Breast epithelium (tissue), 4 donors: Measurements from ENCODE around the gene POLDIP3. TPM values are rescaled to one million over a fixed set of nuclear protein-coding genes. Genes with fewer than 3 reads are reported as not detected.

ENCODE experiments used
- DNase-seq, 2 donors: peaks; one replicate each; pipeline ENCODE4 v3.0.0-alpha.2; 2019; ENCODE audit warnings: low spot score in 2 of 2
- H3K27ac ChIP-seq, 2 donors: fragments of 200-600 bp; sonication (generic) in 1 of 2; one replicate each; pipeline ENCODE4 v1.5.1; 2016 to 2019; ENCODE audit warnings: mild to moderate bottlenecking in 1 of 2
- H3K27me3 ChIP-seq, 2 donors: fragments of 200-600 bp; sonication (generic) in 1 of 2; one replicate each; pipeline versions ENCODE4 v1.5.1 to v1.6.0; 2017 to 2019; ENCODE audit warnings: control low read depth in 1 of 2, mild to moderate bottlenecking in 1 of 2
- H3K36me3 ChIP-seq: fragments of 200-600 bp; one replicate; pipeline ENCODE4 v1.5.1; 2019
- H3K4me1 ChIP-seq, 2 donors: fragments of 200-600 bp; sonication (generic); one replicate each; pipeline ENCODE4 v1.5.1; 2016 to 2019; ENCODE audit warnings: control low read depth in 1 of 2
- H3K4me3 ChIP-seq, 3 donors: fragments of 200-600 bp; sonication (generic); 1 replicate in 2 of 3; 2 replicates in 1 of 3; pipeline ENCODE4 v1.5.1; 2016 to 2019; ENCODE audit warnings: mild to moderate bottlenecking in 3 of 3, moderate library complexity in 2 of 3
- H3K9me3 ChIP-seq, 2 donors: fragments of 200-600 bp; sonication (generic) in 1 of 2; one replicate each; pipeline ENCODE4 v1.5.1; 2016 to 2019; ENCODE audit warnings: control low read depth in 1 of 2
- CTCF ChIP-seq, 3 donors: fragments of 450-650 bp; IDR thresholded peaks; one replicate each; pipeline ENCODE4 v1.5.1; 2016 to 2017; ENCODE audit warnings: antibody characterized with exemption in 3 of 3, mild to moderate bottlenecking in 3 of 3, moderate library complexity in 3 of 3
- POLR2A ChIP-seq: fragments of 450-650 bp; IDR thresholded peaks from one replicate; pipeline ENCODE4 v1.6.1; 2016; ENCODE audit warnings: antibody characterized with exemption, mild to moderate bottlenecking, moderate library complexity
- POLR2AphosphoS5 ChIP-seq, 3 donors: sonication (generic); formaldehyde crosslinking; IDR thresholded peaks; one replicate each; pipeline ENCODE4 v1.6.1; 2017; ENCODE audit warnings: antibody characterized with exemption in 3 of 3
- intact Hi-C: fragments of 100-400 bp; cut with DNase I; formaldehyde crosslinking; loops from one replicate; pipeline ENCODE4 v1.15.1; 2023; ENCODE audit warnings: low total_unique reads
- total RNA-seq, 3 donors: library from RNA; depleted of rRNA; stranded (reverse); fragments of >200 nt; gene quantifications; one replicate each; pipeline ENCODE4 v1.1.0, GENCODE V29; 2016

The POLDIP3 gene
- total RNA-seq, 3 donors from 2014 or later, result 33.1 to 52.8 (median 38.3) TPM

- Histone ChIP-seq H3K27me3 (no peaks in the 10 kb centered on the region), H3K27ac (no peak overlapping the region), H3K9me3 (no peaks in the 10 kb centered on the region), H3K4me3 (no peak overlapping the region), H3K36me3 (no peaks in the 10 kb centered on the region), H3K4me1 (no peaks in the 10 kb centered on the region)
- intact Hi-C loops, result loop anchor here (5.0 kb wide), 1 partner anchor 43 kb away; no protein-coding TSS in a partner anchor
- TF ChIP-seq POLR2A (no peak), CTCF (IDR thresholded peaks at IDR 0.05) (no peak), POLR2AphosphoS5 (IDR thresholded peaks at IDR 0.05) (no peak)
- DNase-seq, result no peak
Observed at GRCh38 chr22:42653999-42654398, 39.3 kb upstream of the POLDIP3 start.

GRCh38 chr22:42651134-42651533 lies 36.5 kb upstream of the POLDIP3 start:
- peaks cover 11 to 23% of the 10 kb centered on the region in 2 donors for H3K4me1 ChIP-seq
- no peak overlapping the region for H3K27ac ChIP-seq
- no peaks in the 10 kb centered on the region for H3K27me3 ChIP-seq
- intact Hi-C loops, result loop anchor here (5.0 kb wide), 1 partner anchor 46 kb away; no protein-coding TSS in a partner anchor
- H3K36me3 ChIP-seq, result no peaks in the 10 kb centered on the region
- no peak for DNase-seq
- TF ChIP-seq POLR2A (no peak), CTCF (IDR thresholded peaks at IDR 0.05) (no peak), POLR2AphosphoS5 (IDR thresholded peaks at IDR 0.05) (no peak)
- no peak overlapping the region for H3K4me3 ChIP-seq
- no peaks in the 10 kb centered on the region for H3K9me3 ChIP-seq

- peak within 1 kb of the TSS; percentile 88 to 98 (median 92) for H3K4me3 ChIP-seq
- intact Hi-C loops, result loop anchor here (5.0 kb wide), 2 partner anchors 48 to 208 kb away; partner anchors contain the start of gene ARFGAP3
- H3K4me1 ChIP-seq, result peaks cover 19 to 28% of the 10 kb centered on the region in 2 donors
- peak; percentile 58 to 79 for DNase-seq
- no peaks in the 10 kb centered on the region for H3K27me3 ChIP-seq
- peak within 1 kb of the TSS; percentile 91 to 97 for H3K27ac ChIP-seq
- no peaks in the 10 kb centered on the region for H3K9me3 ChIP-seq
- H3K36me3 ChIP-seq, result no peaks in the 10 kb centered on the region
- no peak for TF ChIP-seq CTCF (IDR thresholded peaks at IDR 0.05)
- TF ChIP-seq POLR2AphosphoS5 (IDR thresholded peaks at IDR 0.05), result peak; percentile 10 to 66 (median 17)
Observed at GRCh38 chr22:42649246-42650099, 34.8 kb upstream of the POLDIP3 start, which contains the start of gene CYB5R3. TSS of gene CYB5R3 (minus strand) at chr22:42649392. CDS start at chr22:42649315, 77 bp downstream.

GRCh38 chr22:42648368-42649245 lies 33.9 kb upstream of the POLDIP3 start:
- Histone ChIP-seq H3K27me3 (no peaks in the 10 kb centered on the region), H3K27ac (peak overlapping the region; percentile 91 to 97), H3K4me1 (peaks cover 26 to 37% of the 10 kb centered on the region in 2 donors), H3K4me3 (peak overlapping the region; percentile 88 to 98 (median 92)), H3K9me3 (no peaks in the 10 kb centered on the region), H3K36me3 (no peaks in the 10 kb centered on the region)
- intact Hi-C loops, result loop anchor here (5.0 kb wide), 1 partner anchor 209 kb away; the partner anchor contains the start of gene ARFGAP3
- peak in 1 of 2 donors; percentile 40 for DNase-seq
- TF ChIP-seq POLR2AphosphoS5 (IDR thresholded peaks at IDR 0.05) (peak in 2 of 3 donors; percentile 25 to 43), POLR2A (no peak)

GRCh38 chr22:42648017-42648367 lies 33.3 kb upstream of the POLDIP3 start:
- Histone ChIP-seq H3K36me3 (no peaks in the 10 kb centered on the region), H3K27me3 (no peaks in the 10 kb centered on the region)

More at GRCh38 chr22:42648017-42648367, 33.3 kb upstream of the POLDIP3 start:
- no peaks in the 10 kb centered on the region for H3K9me3 ChIP-seq
- intact Hi-C loops, result loop anchor here (5.0 kb wide), 1 partner anchor 209 kb away; the partner anchor contains the start of gene ARFGAP3
- peak overlapping the region; percentile 91 to 97 for H3K27ac ChIP-seq
- TF ChIP-seq POLR2A, result no peak
- TF ChIP-seq CTCF (IDR thresholded peaks at IDR 0.05), result no peak
- no peak for TF ChIP-seq POLR2AphosphoS5 (IDR thresholded peaks at IDR 0.05)
- DNase-seq, result no peak
- H3K4me3 ChIP-seq, result peak overlapping the region; percentile 88 to 98 (median 92)
- peaks cover 29 to 38% of the 10 kb centered on the region in 2 donors for H3K4me1 ChIP-seq
